Colonic mucosa (tissue), 4 donors: ENCODE data around the gene MT1G. TPM values are rescaled to one million over a fixed set of nuclear protein-coding genes. Genes with fewer than 3 reads are reported as not detected.

ENCODE experiments used
- DNase-seq: peaks from one replicate; pipeline ENCODE4 v3.0.0-alpha.2; 2020
- H3K27ac ChIP-seq: fragments of 200-600 bp; one replicate; pipeline ENCODE4 v1.8.0; 2021
- H3K27me3 ChIP-seq: fragments of 200-600 bp; one replicate; pipeline ENCODE4 v1.8.0; 2021
- H3K36me3 ChIP-seq: fragments of 200-600 bp; one replicate; pipeline ENCODE4 v1.8.0; 2021
- H3K4me1 ChIP-seq: fragments of 200-600 bp; one replicate; pipeline ENCODE4 v1.8.0; 2021; ENCODE audit warnings: mild to moderate bottlenecking
- H3K4me3 ChIP-seq: fragments of 200-600 bp; one replicate; pipeline ENCODE4 v1.8.0; 2021
- H3K9ac ChIP-seq, 2 donors: one replicate each; pipeline ENCODE4 v1.7.0; 2013; ENCODE audit warnings: control low read depth in 2 of 2, low read depth in 2 of 2, low read length in 2 of 2
- H3K9me3 ChIP-seq: fragments of 200-600 bp; one replicate; pipeline ENCODE4 v1.8.0; 2021
- intact Hi-C: fragments of 100-400 bp; cut with DNase I; formaldehyde crosslinking; loops from one replicate; pipeline ENCODE4 v1.14.1; 2022
- total RNA-seq, 2 donors: library from RNA; stranded (reverse); fragmentation: NEBNext Ultra II Directional in 1 of 2; extraction: Animal tissue kit (Norgen Biotek cat#: 25700) in 1 of 2; gene quantifications; one replicate each; pipeline ENCODE4 v1.2.1, GENCODE V29; 2021
- TF ChIP-seq, protein P1 (sequence below): fragments of 200-600 bp; IDR thresholded peaks from one replicate; pipeline ENCODE4 v1.8.0; 2022; ENCODE audit warnings: antibody characterized with exemption, mild to moderate bottlenecking
- donor health status: healthy.
- donor health status: DM: no; HTN: no; CAD: no.
- donor health status: DM: no; HTN: no; CAD: no.

The MT1G gene
- total RNA-seq, 2 donors from 2014 or later = 243 to 995 TPM

DNA sequence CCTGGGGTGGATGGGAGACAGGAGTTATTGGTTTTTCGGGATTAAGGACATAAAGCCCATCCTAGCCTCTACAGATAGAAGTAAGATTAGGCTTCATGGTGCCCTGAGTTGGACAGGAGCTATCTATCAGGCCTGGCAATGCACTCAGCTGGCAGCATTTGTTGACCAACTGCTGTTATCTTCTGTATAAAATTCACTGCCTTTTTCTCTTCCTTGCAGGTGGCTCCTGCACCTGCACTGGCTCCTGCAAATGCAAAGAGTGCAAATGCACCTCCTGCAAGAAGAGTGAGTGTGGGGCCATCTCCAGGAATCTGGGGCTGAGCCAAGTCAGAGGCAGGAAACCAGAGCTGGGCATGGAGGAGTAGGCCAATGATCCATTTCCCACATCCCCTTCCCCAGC, 28.8 kb downstream of the MT1G start:
- no peaks in the 10 kb centered on the region for H3K9me3 ChIP-seq
- H3K9ac ChIP-seq = peak overlapping the region in 1 of 2 donors; percentile 63
- no peak overlapping the region for H3K4me3 ChIP-seq
- no peaks in the 10 kb centered on the region for H3K36me3 ChIP-seq
- no peaks in the 10 kb centered on the region for H3K4me1 ChIP-seq
- intact Hi-C loops = no loop called here
- TF ChIP-seq, protein P1, sequence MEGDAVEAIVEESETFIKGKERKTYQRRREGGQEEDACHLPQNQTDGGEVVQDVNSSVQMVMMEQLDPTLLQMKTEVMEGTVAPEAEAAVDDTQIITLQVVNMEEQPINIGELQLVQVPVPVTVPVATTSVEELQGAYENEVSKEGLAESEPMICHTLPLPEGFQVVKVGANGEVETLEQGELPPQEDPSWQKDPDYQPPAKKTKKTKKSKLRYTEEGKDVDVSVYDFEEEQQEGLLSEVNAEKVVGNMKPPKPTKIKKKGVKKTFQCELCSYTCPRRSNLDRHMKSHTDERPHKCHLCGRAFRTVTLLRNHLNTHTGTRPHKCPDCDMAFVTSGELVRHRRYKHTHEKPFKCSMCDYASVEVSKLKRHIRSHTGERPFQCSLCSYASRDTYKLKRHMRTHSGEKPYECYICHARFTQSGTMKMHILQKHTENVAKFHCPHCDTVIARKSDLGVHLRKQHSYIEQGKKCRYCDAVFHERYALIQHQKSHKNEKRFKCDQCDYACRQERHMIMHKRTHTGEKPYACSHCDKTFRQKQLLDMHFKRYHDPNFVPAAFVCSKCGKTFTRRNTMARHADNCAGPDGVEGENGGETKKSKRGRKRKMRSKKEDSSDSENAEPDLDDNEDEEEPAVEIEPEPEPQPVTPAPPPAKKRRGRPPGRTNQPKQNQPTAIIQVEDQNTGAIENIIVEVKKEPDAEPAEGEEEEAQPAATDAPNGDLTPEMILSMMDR = no peak
- peaks cover 12% of the 10 kb centered on the region for H3K27me3 ChIP-seq
- H3K27ac ChIP-seq = no peak overlapping the region
- no peak for DNase-seq

DNA sequence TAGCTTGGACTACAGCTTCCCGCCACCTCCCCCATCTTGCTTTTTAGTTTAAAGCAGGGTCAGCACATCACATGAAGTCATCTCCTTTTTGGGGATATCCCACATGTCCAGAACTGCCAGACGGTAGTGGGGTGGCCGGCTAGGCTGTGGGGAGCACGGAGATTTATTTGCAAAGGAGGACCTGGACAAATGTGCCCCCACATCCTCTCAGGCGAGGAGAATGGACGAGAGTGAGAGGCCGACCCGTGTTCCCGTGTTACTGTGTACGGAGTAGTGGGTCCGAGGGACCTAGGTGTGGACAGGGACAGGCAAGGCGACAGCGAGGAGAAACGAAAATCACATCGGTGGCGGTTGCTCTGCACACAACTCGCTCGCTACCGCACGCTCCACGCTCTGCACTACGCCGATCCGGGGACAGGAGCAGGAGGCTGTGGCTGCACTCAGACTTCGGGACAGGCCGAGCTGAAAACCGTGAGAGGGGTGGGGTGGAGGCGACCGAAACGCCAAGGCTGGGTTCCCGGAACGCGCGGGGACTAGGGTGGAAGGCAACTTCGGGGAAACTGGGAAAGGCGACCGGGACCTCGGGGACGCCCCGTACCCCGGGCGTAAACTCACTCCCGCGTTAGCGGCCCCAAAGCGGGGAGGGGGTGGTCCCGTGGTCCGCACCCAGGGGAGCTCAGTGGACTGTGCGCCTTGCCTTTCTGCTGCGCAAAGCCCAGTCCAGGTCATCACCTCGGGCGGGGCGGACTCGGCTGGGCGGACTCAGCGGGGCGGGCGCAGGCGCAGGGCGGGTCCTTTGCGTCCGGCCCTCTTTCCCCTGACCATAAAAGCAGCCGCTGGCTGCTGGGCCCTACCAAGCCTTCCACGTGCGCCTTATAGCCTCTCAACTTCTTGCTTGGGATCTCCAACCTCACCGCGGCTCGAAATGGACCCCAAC, 29.8 kb downstream of the MT1G start, which contains the start of gene MT1A:
Gene MT1A, plus strand, starts transcription at position 853 of the 937 bp plus-strand sequence. Its CDS starts 73 bp downstream, at position 926.
- Histone ChIP-seq H3K4me1 (no peaks in the 10 kb centered on the region), H3K9me3 (no peaks in the 10 kb centered on the region), H3K36me3 (no peaks in the 10 kb centered on the region), H3K9ac (peak within 1 kb of the TSS; percentile 58 to 63), H3K27me3 (peaks cover 12% of the 10 kb centered on the region), H3K27ac (no peak within 1 kb of the TSS), H3K4me3 (peak within 1 kb of the TSS; percentile 49)
- TF ChIP-seq, protein P1 = no peak
- DNase-seq = peak; percentile 90
- intact Hi-C loops = no loop called here

DNA sequence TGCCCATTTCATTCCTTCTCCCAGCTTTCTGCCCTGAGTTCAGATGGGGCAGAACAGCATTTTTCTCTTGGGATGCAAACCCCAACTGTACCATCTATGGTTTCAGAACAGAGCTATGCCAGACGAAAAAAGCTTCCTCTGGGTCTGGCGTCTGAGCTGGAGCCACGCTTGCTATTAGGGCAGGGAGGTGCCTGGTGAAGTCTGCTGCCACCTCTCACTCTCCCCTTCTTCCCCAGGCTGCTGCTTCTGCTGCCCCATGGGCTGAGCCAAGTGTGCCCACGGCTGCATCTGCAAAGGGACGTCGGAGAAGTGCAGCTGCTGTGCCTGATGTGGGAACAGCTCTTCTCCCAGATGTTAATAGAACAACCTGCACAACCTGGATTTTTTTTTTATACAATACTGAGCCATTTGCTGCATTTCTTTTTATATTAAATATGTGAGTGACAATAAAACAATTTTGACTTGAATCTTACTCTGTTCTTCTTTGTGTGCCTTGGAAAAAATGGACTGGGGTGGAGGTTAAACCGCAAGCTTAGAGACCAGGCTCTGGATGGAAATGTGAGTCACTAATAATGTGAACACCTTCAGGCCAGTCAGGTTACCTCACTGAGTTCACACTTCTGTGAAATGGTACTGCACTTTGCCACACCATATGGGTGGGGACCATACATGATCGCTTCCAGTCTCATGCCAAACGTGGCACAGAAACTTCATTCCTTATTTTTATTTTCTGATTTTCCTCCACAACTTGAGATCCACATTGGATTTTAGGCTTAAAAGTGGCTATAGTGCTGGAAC, 31.1 kb downstream of the MT1G start:
- peaks cover 12% of the 10 kb centered on the region for H3K27me3 ChIP-seq
- no peaks in the 10 kb centered on the region for H3K36me3 ChIP-seq
- no peak overlapping the region for H3K9ac ChIP-seq
- DNase-seq = no peak
- H3K4me3 ChIP-seq = no peak overlapping the region
- TF ChIP-seq, protein P1 = no peak
- H3K9me3 ChIP-seq = no peaks in the 10 kb centered on the region
- intact Hi-C loops = no loop called here
- H3K27ac ChIP-seq = no peak overlapping the region
- H3K4me1 ChIP-seq = no peaks in the 10 kb centered on the region

DNA sequence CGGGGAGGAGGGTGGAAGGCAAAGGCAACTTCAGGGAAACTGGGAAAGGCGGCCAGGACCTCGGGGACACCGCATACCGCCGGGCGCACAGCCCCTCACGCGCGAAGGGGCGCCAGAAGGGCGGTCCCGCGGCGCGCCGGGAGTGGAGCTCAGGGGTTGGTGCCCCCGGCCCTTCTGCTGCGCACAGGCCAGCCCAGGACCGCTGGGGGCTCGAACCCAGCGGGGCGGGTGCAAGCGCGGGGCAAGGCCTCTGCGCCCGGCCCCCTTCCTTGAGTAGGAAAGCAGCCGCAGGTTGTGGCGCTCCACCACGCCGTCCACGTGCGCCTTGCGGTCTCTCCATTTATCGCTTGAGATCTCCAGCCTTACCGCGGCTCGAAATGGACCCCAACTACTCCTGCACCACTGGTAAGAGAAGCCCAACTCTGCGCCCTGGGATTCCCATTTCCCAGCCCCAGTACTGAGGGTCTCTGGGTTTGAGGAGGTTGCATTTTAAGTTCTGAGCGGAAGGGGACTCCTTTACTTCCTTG, 32.4 kb downstream of the MT1G start:
- H3K4me1 ChIP-seq = no peaks in the 10 kb centered on the region
- TF ChIP-seq, protein P1 = no peak
- no peak overlapping the region for H3K9ac ChIP-seq
- H3K4me3 ChIP-seq = no peak overlapping the region
- H3K27ac ChIP-seq = no peak overlapping the region
- no peaks in the 10 kb centered on the region for H3K36me3 ChIP-seq
- DNase-seq = no peak
- intact Hi-C loops = no loop called here
- no peaks in the 10 kb centered on the region for H3K9me3 ChIP-seq
- peaks cover 12% of the 10 kb centered on the region for H3K27me3 ChIP-seq

DNA sequence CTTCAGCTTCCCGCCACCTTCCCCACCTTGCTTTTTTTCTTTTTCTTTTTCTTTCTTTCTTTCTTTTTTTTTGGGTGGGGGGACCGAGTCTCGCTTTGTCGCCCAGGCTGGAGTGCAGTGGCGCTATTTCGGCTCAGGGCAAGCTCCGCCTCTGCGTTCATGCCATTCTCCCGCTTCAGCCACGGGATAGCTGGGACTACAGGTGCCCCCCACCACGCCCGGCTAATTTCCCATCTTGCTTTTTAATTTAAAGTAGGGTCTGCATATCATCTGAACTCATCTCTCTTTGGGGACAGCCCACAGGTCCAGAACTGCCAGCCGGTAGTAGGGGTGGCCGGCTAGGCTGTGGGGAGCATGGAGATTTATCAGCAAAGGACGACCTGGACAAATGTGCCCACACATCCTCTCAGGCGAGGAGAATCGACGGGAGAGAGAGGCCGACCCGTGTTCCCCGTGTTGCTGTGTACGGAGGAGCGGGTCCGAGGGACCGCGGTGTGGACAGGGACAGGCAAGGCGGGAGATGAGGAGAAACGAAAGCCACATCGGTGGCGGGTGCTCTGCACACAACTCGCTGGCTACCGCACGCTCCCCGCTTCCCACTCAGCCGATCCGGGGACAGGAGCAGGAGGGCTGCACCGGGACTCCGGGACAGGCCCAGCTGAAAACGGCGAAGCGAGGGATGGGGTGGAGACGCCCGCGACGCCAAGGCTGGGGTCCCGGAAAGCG, 33.0 kb downstream of the MT1G start:
- Histone ChIP-seq H3K27me3 (peaks cover 12% of the 10 kb centered on the region), H3K9me3 (no peaks in the 10 kb centered on the region), H3K9ac (no peak overlapping the region), H3K36me3 (no peaks in the 10 kb centered on the region), H3K27ac (no peak overlapping the region), H3K4me3 (no peak overlapping the region), H3K4me1 (no peaks in the 10 kb centered on the region)
- TF ChIP-seq, protein P1 = no peak
- intact Hi-C loops = no loop called here
- DNase-seq = no peak
